K562 (cell line): Measurements from ENCODE around the gene TAPBPL. TPM values are rescaled to one million over a fixed set of nuclear protein-coding genes. Genes with fewer than 3 reads are reported as not detected.

Source experiments
- ATAC-seq: fragments of 200-7000 bp; cut with Tn5 transposase; 3 replicates; pipeline ENCODE4 v1.9.1; 2020; ENCODE audit warnings: moderate library complexity
- BruUV-seq: library from RNA; stranded (reverse); fragments of 400-500 nt; replicated peaks from 2 replicates; lab custom pipeline; 2021; lab: Mats Ljungman, UMichigan
- CTCF ChIA-PET: fragments of 300-600 bp; formaldehyde crosslinking; extraction: SDS; loops from one replicate; lab custom pipeline; 2021; ENCODE audit warnings: low intra/inter-chr PET ratio; lab: Yijun Ruan, JAX
- POLR2A ChIA-PET: fragments of 300-600, 350-650 bp; sonication (Branson Sonifier 250); formaldehyde crosslinking; extraction: SDS; loops from one replicate; lab custom pipeline; 2021; ENCODE audit warnings: antibody characterized with exemption, inconsistent platforms; lab: Yijun Ruan, JAX
- DNase-seq, 4 experiments: peaks; one replicate each; pipeline versions ENCODE4 v3.0.0 to v3.0.0-alpha.2; 2011 to 2018; ENCODE audit warnings: low spot score in 3 of 4, mixed read lengths in 3 of 4; ENCODE audit errors: extremely low read depth in 1 of 4
- FAIRE-seq: peaks from 2 replicates; lab custom pipeline; 2011; peaks lifted over from hg19 to GRCh38; lab: Jason Lieb, UNC
- H2AFZ ChIP-seq: 2 replicates; pipeline ENCODE4 v1.6.0; 2011; ENCODE audit warnings: low read depth, low read length, control low read depth, inconsistent platforms
- H3K27ac ChIP-seq: fragments of 200-600 bp; 3 replicates; pipeline ENCODE4 v1.8.0; 2011; ENCODE audit warnings: low read depth, mild to moderate bottlenecking, control low read depth, inconsistent platforms, low read length, moderate library complexity, mixed read lengths; ENCODE audit errors: extremely low read depth
- H3K27me3 ChIP-seq, 2 experiments: fragments of 300-600 bp in 1 of 2; 2 replicates in 1 of 2; 3 replicates in 1 of 2; pipeline versions ENCODE4 v1.6.0 to v1.8.0; 2011; ENCODE audit warnings: inconsistent platforms in 2 of 2, low read length in 2 of 2, mild to moderate bottlenecking in 1 of 2, mixed read lengths in 1 of 2, moderate library complexity in 1 of 2; ENCODE audit not compliant: control insufficient read depth in 2 of 2, insufficient read depth in 2 of 2
- H3K36me3 ChIP-seq: fragments of 300-600 bp; 3 replicates; pipeline ENCODE4 v1.8.0; 2011; ENCODE audit warnings: mild to moderate bottlenecking, low read length, inconsistent platforms; ENCODE audit not compliant: control insufficient read depth, insufficient read depth
- H3K4me1 ChIP-seq, 2 experiments: fragments of 200-600 bp in 1 of 2; replicated peaks in 1 of 2; 2 replicates in 1 of 2; 3 replicates in 1 of 2; pipeline versions ENCODE4 v1.5.1 to v1.8.0; 2011; ENCODE audit warnings: inconsistent platforms in 2 of 2, low read length in 2 of 2, mild to moderate bottlenecking in 1 of 2, mixed read lengths in 1 of 2, moderate library complexity in 1 of 2; ENCODE audit not compliant: control insufficient read depth in 2 of 2, insufficient read depth in 2 of 2
- H3K4me2 ChIP-seq: 2 replicates; pipeline ENCODE4 v1.6.1; 2011; ENCODE audit warnings: low read length, control low read depth, inconsistent platforms, mixed read lengths; ENCODE audit not compliant: insufficient read depth
- H3K4me3 ChIP-seq: fragments of 200-600 bp; sonication (generic), shearing (Covaris generic); 2 replicates; pipeline ENCODE4 v1.5.1; 2016; ENCODE audit warnings: control low read depth, inconsistent platforms
- H3K79me2 ChIP-seq: fragments of 200-600 bp; 3 replicates; pipeline ENCODE4 v1.8.0; 2011; ENCODE audit warnings: low read length, inconsistent platforms; ENCODE audit not compliant: control insufficient read depth, insufficient read depth
- H3K9ac ChIP-seq, 2 experiments: 2 replicates each; pipeline versions ENCODE4 v1.6.0 to v1.6.1; 2011; ENCODE audit warnings: low read depth in 2 of 2, low read length in 2 of 2, control low read depth in 1 of 2, inconsistent platforms in 1 of 2, mild to moderate bottlenecking in 1 of 2, mixed read lengths in 1 of 2; ENCODE audit not compliant: insufficient read depth in 1 of 2
- H3K9me1 ChIP-seq: one replicate; pipeline ENCODE4 v1.6.0; 2011; ENCODE audit warnings: inconsistent platforms, mild to moderate bottlenecking, low read length, moderate library complexity; ENCODE audit not compliant: control insufficient read depth, insufficient read depth
- H3K9me3 ChIP-seq: replicated peaks from 2 replicates; pipeline ENCODE4 v1.5.1; 2011; ENCODE audit warnings: low read depth, low read length, inconsistent platforms; ENCODE audit not compliant: control insufficient read depth, insufficient read depth
- H4K20me1 ChIP-seq: replicated peaks from 2 replicates; pipeline ENCODE4 v1.6.1; 2011; ENCODE audit warnings: low read length, inconsistent platforms, mixed read lengths; ENCODE audit not compliant: control insufficient read depth, insufficient read depth
- ARHGAP35 ChIP-seq: fragments of 450-650 bp; IDR thresholded peaks from 2 replicates; pipeline ENCODE4 v1.6.1; 2018; ENCODE audit not compliant: partially characterized antibody
- GABPB1 ChIP-seq: sonication (generic); formaldehyde crosslinking; IDR thresholded peaks from 2 replicates; pipeline ENCODE4 v1.8.0; 2022; ENCODE audit warnings: mild to moderate bottlenecking, missing genetic modification reagents
- KDM1A ChIP-seq, 2 experiments: fragments of 450-650 bp; IDR thresholded peaks; 2 replicates each; pipeline ENCODE4 v1.6.1; 2016; ENCODE audit warnings: mild to moderate bottlenecking in 2 of 2
- NRF1 ChIP-seq, 2 experiments: fragments of 450-650 bp; IDR thresholded peaks in 1 of 2; conservative IDR thresholded peaks in 1 of 2; 2 replicates each; pipeline ENCODE4 v1.6.1; 2014; ENCODE audit warnings: mild to moderate bottlenecking in 2 of 2
- OTX1 ChIP-seq: fragments of 450-650 bp; formaldehyde crosslinking; IDR thresholded peaks from 2 replicates; pipeline ENCODE4 v1.4.0; 2022; ENCODE audit warnings: mild to moderate bottlenecking
- PCBP1 ChIP-seq: fragments of 200-400 bp; formaldehyde crosslinking; IDR thresholded peaks from 2 replicates; pipeline ENCODE4 v1.6.1; 2018; ENCODE audit warnings: mild to moderate bottlenecking, low read depth, low read length; ENCODE audit not compliant: poor library complexity, severe bottlenecking
- PTBP1 ChIP-seq: fragments of 200-400 bp; formaldehyde crosslinking; IDR thresholded peaks from 2 replicates; pipeline ENCODE4 v1.6.1; 2017; ENCODE audit warnings: low read depth, low read length
- TCF3 ChIP-seq: sonication (generic); formaldehyde crosslinking; IDR thresholded peaks from 2 replicates; pipeline ENCODE4 v1.4.0; 2020; ENCODE audit warnings: mild to moderate bottlenecking, missing genetic modification reagents
- WGBS: fragments of 100-300 bp; shearing (Covaris generic); methylation state at CpG from one replicate; pipeline ENCODE4 v1.1.6; 2016; ENCODE audit warnings: low coverage, mixed read lengths; ENCODE audit not compliant: insufficient coverage; ENCODE audit errors: missing lambda C conversion rate; 5-methylcytosine and 5-hydroxymethylcytosine counted together
- in situ Hi-C: fragments of 300-500 bp; cut with MboI; formaldehyde crosslinking; loops from 4 replicates; pipeline ENCODE4 v1.15.0; 2018; ENCODE audit warnings: inconsistent platforms, mixed read lengths
- intact Hi-C: fragments of 100-400 bp; cut with micrococcal nuclease; formaldehyde crosslinking; loops from 2 replicates; pipeline ENCODE4 v1.14.2; 2022
- polyA plus RNA-seq, 8 experiments: library from polyadenylated mRNA; depleted of rRNA in 4 of 8; stranded (reverse) in 5 of 8; unstranded in 3 of 8; fragments of >200 nt; fragmentation: Nextera tagmentation in 2 of 8; fragmentation: Illumina TruSeq in 1 of 8; extraction: Ambion mirVana in 2 of 8; extraction: Trizol in 1 of 8; gene quantifications; 2 replicates each; pipeline versions ENCODE4 v1.2.1 to v1.2.3, GENCODE V29; 2011 to 2014; ENCODE audit warnings: inconsistent platforms in 1 of 8, missing spikeins in 1 of 8
- total RNA-seq, 7 experiments: library from RNA; depleted of rRNA in 6 of 7; stranded (reverse); fragments of >200 nt in 6 of 7; fragmentation: Illumina TruSeq in 2 of 7; extraction: Trizol in 2 of 7; gene quantifications; 2 replicates each; pipeline versions ENCODE4 v1.2.1 to v1.2.3, GENCODE V29; 2011 to 2021; ENCODE audit warnings: low replicate concordance in 1 of 7
- TF ChIP-seq, protein P1 (sequence below): fragments of 250-450 bp; sonication (Bioruptor Pico); IDR thresholded peaks from 2 replicates; pipeline ENCODE4 v1.9.0; 2021; ENCODE audit warnings: mild to moderate bottlenecking, inconsistent platforms
- TF ChIP-seq, protein P2 (sequence below): fragments of 450-650 bp; IDR thresholded peaks from one replicate; pipeline ENCODE4 v1.6.1; 2018; ENCODE audit warnings: mild to moderate bottlenecking, moderate library complexity; ENCODE audit not compliant: partially characterized antibody

The TAPBPL gene
- total and polyA plus RNA-seq, 9 of the 15 experiments (the other 6 are each of a cell fraction or from before 2014, with no cell fraction given): 0.29 to 1.6 (median 0.45) TPM

DNA sequence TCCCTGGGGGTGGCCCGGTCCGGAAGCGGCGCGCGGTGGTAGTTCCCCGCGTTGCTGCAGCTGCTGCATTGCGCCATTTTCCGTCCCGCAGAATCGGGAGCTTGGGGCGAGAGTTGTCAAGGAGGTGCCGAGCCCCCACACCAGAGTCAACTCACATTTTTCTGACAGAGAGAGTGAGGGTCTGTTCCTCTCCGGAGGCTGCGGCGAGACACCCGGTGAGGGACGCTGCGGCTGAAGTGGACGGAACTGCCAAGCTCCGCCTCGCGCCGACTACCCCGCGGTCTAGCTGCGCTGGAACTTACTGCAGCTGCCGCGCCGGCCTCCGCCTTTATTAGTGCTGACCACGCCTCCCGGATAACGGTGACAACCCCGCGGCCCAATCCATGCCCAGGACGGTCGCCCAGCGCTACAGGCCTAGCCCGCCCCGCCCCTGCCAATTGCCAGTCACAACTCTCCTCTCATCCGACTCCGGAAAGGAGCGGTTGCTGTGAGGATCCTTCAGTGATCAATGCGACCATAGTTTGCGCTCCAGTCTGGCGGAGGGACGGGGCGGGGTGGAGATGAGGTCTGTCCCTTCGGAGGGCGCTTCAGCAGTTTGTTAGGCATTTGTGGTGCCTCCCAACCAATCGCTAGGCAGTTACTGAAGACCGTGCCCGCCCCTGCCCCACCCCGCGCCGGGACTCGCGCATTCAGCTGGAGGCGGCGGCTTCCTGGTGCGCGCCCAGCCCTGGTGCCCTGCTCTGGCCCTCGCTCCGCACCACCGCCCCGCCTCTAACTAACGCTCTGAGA lies 18.7 kb downstream of the TAPBPL start, which contains the start of gene VAMP1 (continued):
- TF ChIP-seq OTX1 (CRISPR knock-in tag): no peak
- no peak for TF ChIP-seq PTBP1

DNA sequence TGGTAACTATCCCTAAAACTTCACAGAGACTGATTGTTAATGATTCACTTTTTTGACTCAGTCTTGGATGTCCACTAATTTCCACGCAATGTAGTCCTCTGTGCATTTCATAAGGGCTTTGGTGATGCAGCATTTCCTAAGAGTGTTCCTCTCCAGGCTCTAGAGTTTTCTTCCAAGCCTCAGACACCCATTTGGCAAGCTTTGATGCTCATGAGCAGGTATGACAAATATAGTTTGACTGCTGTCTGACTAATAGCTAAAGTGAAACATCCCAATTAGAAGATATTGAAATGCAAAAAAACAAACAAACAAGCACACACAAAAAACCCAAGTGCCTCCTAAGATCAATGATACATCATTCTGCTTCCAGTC lies 20.1 kb downstream of the TAPBPL start:
- WGBS: 78% methylated on average over 1 of the region's 1 CpG
- in situ Hi-C loops: loop anchor here (25.0 kb wide), 1 partner anchor 410 kb away; no protein-coding TSS in a partner anchor
- no peak for TF ChIP-seq GABPB1
- TF ChIP-seq TCF3 (CRISPR knock-in tag): no peak
- TF ChIP-seq, protein P1, sequence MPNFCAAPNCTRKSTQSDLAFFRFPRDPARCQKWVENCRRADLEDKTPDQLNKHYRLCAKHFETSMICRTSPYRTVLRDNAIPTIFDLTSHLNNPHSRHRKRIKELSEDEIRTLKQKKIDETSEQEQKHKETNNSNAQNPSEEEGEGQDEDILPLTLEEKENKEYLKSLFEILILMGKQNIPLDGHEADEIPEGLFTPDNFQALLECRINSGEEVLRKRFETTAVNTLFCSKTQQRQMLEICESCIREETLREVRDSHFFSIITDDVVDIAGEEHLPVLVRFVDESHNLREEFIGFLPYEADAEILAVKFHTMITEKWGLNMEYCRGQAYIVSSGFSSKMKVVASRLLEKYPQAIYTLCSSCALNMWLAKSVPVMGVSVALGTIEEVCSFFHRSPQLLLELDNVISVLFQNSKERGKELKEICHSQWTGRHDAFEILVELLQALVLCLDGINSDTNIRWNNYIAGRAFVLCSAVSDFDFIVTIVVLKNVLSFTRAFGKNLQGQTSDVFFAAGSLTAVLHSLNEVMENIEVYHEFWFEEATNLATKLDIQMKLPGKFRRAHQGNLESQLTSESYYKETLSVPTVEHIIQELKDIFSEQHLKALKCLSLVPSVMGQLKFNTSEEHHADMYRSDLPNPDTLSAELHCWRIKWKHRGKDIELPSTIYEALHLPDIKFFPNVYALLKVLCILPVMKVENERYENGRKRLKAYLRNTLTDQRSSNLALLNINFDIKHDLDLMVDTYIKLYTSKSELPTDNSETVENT (CRISPR knock-in tag): no peak
- TF ChIP-seq NRF1 (conservative IDR thresholded peaks at IDR 0.05 in 1 of 2, IDR thresholded peaks at IDR 0.05 in 1 of 2): no peak
- no peak for TF ChIP-seq ARHGAP35
- no peak for TF ChIP-seq PCBP1
- TF ChIP-seq, protein P2, sequence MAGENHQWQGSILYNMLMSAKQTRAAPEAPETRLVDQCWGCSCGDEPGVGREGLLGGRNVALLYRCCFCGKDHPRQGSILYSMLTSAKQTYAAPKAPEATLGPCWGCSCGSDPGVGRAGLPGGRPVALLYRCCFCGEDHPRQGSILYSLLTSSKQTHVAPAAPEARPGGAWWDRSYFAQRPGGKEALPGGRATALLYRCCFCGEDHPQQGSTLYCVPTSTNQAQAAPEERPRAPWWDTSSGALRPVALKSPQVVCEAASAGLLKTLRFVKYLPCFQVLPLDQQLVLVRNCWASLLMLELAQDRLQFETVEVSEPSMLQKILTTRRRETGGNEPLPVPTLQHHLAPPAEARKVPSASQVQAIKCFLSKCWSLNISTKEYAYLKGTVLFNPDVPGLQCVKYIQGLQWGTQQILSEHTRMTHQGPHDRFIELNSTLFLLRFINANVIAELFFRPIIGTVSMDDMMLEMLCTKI: no peak
- TF ChIP-seq KDM1A (IDR thresholded peaks at IDR 0.05): no peak

More for the DNA sequence above, 20.1 kb downstream of the TAPBPL start:
- no peaks in the 10 kb centered on the region; the same call in 2 of the 3 replicates for H3K79me2 ChIP-seq
- ChIA-PET POLR2A (interaction anchor here (1.1 to 2.3 kb wide), 4 partner anchors 9 to 30 kb away, joined by 3 to 11 read pairs (median 6); no protein-coding TSS in a partner anchor), CTCF (no interaction called here)
- no peaks in the 10 kb centered on the region for H4K20me1 ChIP-seq
- H3K9ac ChIP-seq: no peak overlapping the region
- no peaks in the 10 kb centered on the region for H3K9me1 ChIP-seq
- no peak overlapping the region for H3K27ac ChIP-seq
- FAIRE-seq: no peak
- intact Hi-C loops: loop anchor here (5.0 kb wide), 1 partner anchor 135 kb away; no protein-coding TSS in a partner anchor
- H3K27me3 ChIP-seq: no peaks in the 10 kb centered on the region
- no peak for DNase-seq
- no TSS peak for BruUV-seq
- no peak for ATAC-seq
- no peaks in the 10 kb centered on the region for H3K36me3 ChIP-seq
- peaks cover 14 to 19% of the 10 kb centered on the region in 2 experiments; a peak in 4 of 5 replicates for H3K4me1 ChIP-seq
- H3K4me2 ChIP-seq: no peak overlapping the region
- H2AFZ ChIP-seq: no peak overlapping the region
- H3K4me3 ChIP-seq: no peak overlapping the region
- H3K9me3 ChIP-seq: no peaks in the 10 kb centered on the region
